Spleen (tissue), 11 donors: Measurements from ENCODE around the gene PARK7. TPM values are rescaled to one million over a fixed set of nuclear protein-coding genes. Genes with fewer than 3 reads are reported as not detected.

ENCODE experiments used
- DNase-seq: peaks from one replicate; pipeline ENCODE4 v3.0.0-alpha.2; 2020
- H3K27ac ChIP-seq, 8 donors: fragments of 200-600 bp; sonication (generic) in 7 of 8; 1 replicate in 4 of 8; 2 replicates in 4 of 8; pipeline versions ENCODE4 v1.5.0 to v1.8.0; 2016 to 2021; ENCODE audit warnings: inconsistent platforms in 4 of 8, mild to moderate bottlenecking in 4 of 8, moderate library complexity in 1 of 8
- H3K27me3 ChIP-seq, 7 donors: fragments of 200-600 bp; sonication (generic) in 6 of 7; replicated peaks in 1 of 7; 1 replicate in 4 of 7; 2 replicates in 3 of 7; pipeline versions ENCODE4 v1.5.0 to v1.8.0; 2016 to 2021; ENCODE audit warnings: inconsistent platforms in 3 of 7, mild to moderate bottlenecking in 1 of 7
- H3K36me3 ChIP-seq, 6 donors: fragments of 200-600 bp; sonication (generic) in 5 of 6; 1 replicate in 4 of 6; 2 replicates in 2 of 6; pipeline versions ENCODE4 v1.5.0 to v1.8.0; 2016 to 2021; ENCODE audit warnings: inconsistent platforms in 2 of 6
- H3K4me1 ChIP-seq, 6 donors: fragments of 200-600 bp; sonication (generic) in 5 of 6; 1 replicate in 3 of 6; 2 replicates in 3 of 6; pipeline versions ENCODE4 v1.5.0 to v1.8.0; 2016 to 2021; ENCODE audit warnings: inconsistent platforms in 3 of 6
- H3K4me3 ChIP-seq, 8 donors: fragments of 200-600 bp; sonication (generic) in 7 of 8; 1 replicate in 4 of 8; 2 replicates in 4 of 8; pipeline versions ENCODE4 v1.5.0 to v1.8.0; 2016 to 2021; ENCODE audit warnings: inconsistent platforms in 4 of 8, mild to moderate bottlenecking in 4 of 8, moderate library complexity in 2 of 8
- H3K9me3 ChIP-seq, 8 donors: fragments of 200-600 bp; sonication (generic) in 7 of 8; 1 replicate in 4 of 8; 2 replicates in 4 of 8; pipeline versions ENCODE4 v1.5.0 to v1.8.0; 2016 to 2021; ENCODE audit warnings: inconsistent platforms in 4 of 8
- POLR2A ChIP-seq, 3 donors: fragments of 450-650 bp; IDR thresholded peaks; one replicate each; pipeline ENCODE4 v1.5.1; 2017; ENCODE audit warnings: antibody characterized with exemption in 3 of 3, mild to moderate bottlenecking in 1 of 3
- POLR2AphosphoS5 ChIP-seq, 3 donors: sonication (generic); formaldehyde crosslinking; IDR thresholded peaks; one replicate each; pipeline ENCODE4 v1.5.1; 2017; ENCODE audit warnings: antibody characterized with exemption in 3 of 3
- WGBS, 5 donors: extraction: QIAGEN DNeasy Blood & Tissue Kit in 3 of 5; methylation state at CpG; one replicate each; pipeline versions ENCODE4 v1.1.5 to v1.1.7; 2013 to 2018; 5-methylcytosine and 5-hydroxymethylcytosine counted together
- intact Hi-C: fragments of 100-400 bp; cut with DNase I; formaldehyde crosslinking; loops from one replicate; pipeline ENCODE4 v1.15.0; 2023; ENCODE audit warnings: low total_unique reads
- polyA plus RNA-seq, 3 donors: library from polyadenylated mRNA; stranded (reverse); fragments of 200-250 nt; gene quantifications; one replicate each; pipeline ENCODE4 v1.2.1, GENCODE V29; 2013
- total RNA-seq, 7 donors: library from RNA; depleted of rRNA in 3 of 7; stranded (reverse); fragments of >200 nt in 3 of 7; fragmentation: NEBNext Ultra II Directional in 4 of 7; extraction: Animal tissue kit (Norgen Biotek cat#: 25700) in 4 of 7; gene quantifications; one replicate each; pipeline versions ENCODE4 v1.1.0 to v1.2.1, GENCODE V29; 2016 to 2021
- TF ChIP-seq, protein P1 (sequence below), 11 experiments: fragments of 200-600 bp in 7 of 11; fragments of 450-650 bp in 4 of 11; sonication (generic) in 4 of 11; IDR thresholded peaks in 8 of 11; conservative IDR thresholded peaks in 3 of 11; 1 replicate in 7 of 11; 2 replicates in 4 of 11; pipeline versions ENCODE4 v1.4.0 to v1.8.0; 2016 to 2021; ENCODE audit warnings: antibody characterized with exemption in 11 of 11, inconsistent platforms in 4 of 11, mild to moderate bottlenecking in 1 of 11
- donor health status: healthy with polysubstance abuse.
- donor health status: DM: no; HTN: no; CAD: no; lungs with moderate emphysema.
- donor health status: DM: no; HTN: no; CAD: no.
- donor health status: Bipolar disorder and iron deficiency.
- donor health status: healthy.
- donor health status: DM: no; HTN: no; CAD: no.
- donor health status: DM: yes; HTN: yes; CAD: no.

The PARK7 gene
- total and polyA plus RNA-seq, 10 donors, result 93.5 to 370 (median 174) TPM

DNA sequence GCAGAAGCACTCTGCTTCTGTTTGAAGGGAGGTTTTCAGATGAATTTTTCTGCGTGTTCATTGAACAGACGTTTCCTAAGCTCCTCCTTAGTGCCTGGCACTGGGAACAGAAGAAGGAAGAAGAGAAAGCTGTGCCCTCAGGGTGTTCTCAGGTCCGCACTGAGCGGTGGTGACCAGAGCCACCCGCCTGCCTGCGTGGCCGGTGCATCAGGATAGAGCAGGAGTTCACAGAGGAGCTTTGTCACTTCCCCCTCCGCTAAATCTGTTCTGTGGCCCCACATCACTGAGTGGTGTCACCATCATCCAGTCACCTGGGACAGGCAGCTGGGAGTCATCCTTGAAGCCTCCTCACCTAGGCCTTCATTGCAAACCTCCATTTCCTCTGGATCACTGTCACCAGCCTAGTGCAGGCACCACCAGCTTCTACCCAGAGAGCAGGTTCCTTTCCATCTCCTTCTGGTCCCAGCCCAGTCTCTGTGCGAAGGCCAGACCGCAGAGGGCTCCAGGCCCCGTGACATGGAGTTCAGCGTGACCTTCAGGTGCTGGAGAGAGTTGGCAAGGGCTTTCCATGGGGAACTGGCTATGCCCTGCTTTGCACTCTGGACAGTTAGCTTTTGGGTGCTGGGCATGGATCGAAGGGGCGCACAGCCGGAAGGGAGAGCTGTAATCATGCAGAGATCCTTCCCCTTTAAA, 21.7 kb downstream of the PARK7 start:
- intact Hi-C loops, result no loop called here
- Histone ChIP-seq H3K27ac (no peak overlapping the region), H3K4me1 (peaks cover 0 to 17% (median 8%) of the 10 kb centered on the region in 6 donors), H3K27me3 (no peaks in the 10 kb centered on the region), H3K9me3 (no peaks in the 10 kb centered on the region), H3K4me3 (no peak overlapping the region), H3K36me3 (peaks cover 0 to 92% (median 76%) of the 10 kb centered on the region in 6 donors)
- 95 to 96% (median 95%) methylated on average over 14 to 15 of the region's 15 CpGs for WGBS, 5 donors
- TF ChIP-seq, protein P1, sequence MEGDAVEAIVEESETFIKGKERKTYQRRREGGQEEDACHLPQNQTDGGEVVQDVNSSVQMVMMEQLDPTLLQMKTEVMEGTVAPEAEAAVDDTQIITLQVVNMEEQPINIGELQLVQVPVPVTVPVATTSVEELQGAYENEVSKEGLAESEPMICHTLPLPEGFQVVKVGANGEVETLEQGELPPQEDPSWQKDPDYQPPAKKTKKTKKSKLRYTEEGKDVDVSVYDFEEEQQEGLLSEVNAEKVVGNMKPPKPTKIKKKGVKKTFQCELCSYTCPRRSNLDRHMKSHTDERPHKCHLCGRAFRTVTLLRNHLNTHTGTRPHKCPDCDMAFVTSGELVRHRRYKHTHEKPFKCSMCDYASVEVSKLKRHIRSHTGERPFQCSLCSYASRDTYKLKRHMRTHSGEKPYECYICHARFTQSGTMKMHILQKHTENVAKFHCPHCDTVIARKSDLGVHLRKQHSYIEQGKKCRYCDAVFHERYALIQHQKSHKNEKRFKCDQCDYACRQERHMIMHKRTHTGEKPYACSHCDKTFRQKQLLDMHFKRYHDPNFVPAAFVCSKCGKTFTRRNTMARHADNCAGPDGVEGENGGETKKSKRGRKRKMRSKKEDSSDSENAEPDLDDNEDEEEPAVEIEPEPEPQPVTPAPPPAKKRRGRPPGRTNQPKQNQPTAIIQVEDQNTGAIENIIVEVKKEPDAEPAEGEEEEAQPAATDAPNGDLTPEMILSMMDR (IDR thresholded peaks at IDR 0.05 in 8 of 11, conservative IDR thresholded peaks at IDR 0.05 in 3 of 11), result no peak
- TF ChIP-seq POLR2A (IDR thresholded peaks at IDR 0.05), result no peak
- no peak for TF ChIP-seq POLR2AphosphoS5 (IDR thresholded peaks at IDR 0.05)
- no peak for DNase-seq

DNA sequence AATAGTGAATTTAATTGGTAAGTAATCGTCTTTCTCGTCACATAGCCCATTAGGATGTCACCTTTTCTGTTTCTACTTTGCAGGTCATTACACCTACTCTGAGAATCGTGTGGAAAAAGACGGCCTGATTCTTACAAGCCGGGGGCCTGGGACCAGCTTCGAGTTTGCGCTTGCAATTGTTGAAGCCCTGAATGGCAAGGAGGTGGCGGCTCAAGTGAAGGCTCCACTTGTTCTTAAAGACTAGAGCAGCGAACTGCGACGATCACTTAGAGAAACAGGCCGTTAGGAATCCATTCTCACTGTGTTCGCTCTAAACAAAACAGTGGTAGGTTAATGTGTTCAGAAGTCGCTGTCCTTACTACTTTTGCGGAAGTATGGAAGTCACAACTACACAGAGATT, 23.3 kb downstream of the PARK7 start:
- Histone ChIP-seq H3K4me3 (no peak overlapping the region), H3K4me1 (peaks cover 0 to 17% (median 8%) of the 10 kb centered on the region in 6 donors), H3K27me3 (no peaks in the 10 kb centered on the region), H3K9me3 (no peaks in the 10 kb centered on the region), H3K36me3 (peaks cover 0 to 87% (median 60%) of the 10 kb centered on the region in 6 donors), H3K27ac (no peak overlapping the region)
- intact Hi-C loops, result no loop called here
- 95 to 96% (median 96%) methylated on average over 15 of the region's 15 CpGs for WGBS, 5 donors
- DNase-seq, result no peak
- TF ChIP-seq, protein P1 (IDR thresholded peaks at IDR 0.05 in 8 of 11, conservative IDR thresholded peaks at IDR 0.05 in 3 of 11), result no peak
- TF ChIP-seq POLR2A (IDR thresholded peaks at IDR 0.05) (no peak), POLR2AphosphoS5 (IDR thresholded peaks at IDR 0.05) (no peak)

DNA sequence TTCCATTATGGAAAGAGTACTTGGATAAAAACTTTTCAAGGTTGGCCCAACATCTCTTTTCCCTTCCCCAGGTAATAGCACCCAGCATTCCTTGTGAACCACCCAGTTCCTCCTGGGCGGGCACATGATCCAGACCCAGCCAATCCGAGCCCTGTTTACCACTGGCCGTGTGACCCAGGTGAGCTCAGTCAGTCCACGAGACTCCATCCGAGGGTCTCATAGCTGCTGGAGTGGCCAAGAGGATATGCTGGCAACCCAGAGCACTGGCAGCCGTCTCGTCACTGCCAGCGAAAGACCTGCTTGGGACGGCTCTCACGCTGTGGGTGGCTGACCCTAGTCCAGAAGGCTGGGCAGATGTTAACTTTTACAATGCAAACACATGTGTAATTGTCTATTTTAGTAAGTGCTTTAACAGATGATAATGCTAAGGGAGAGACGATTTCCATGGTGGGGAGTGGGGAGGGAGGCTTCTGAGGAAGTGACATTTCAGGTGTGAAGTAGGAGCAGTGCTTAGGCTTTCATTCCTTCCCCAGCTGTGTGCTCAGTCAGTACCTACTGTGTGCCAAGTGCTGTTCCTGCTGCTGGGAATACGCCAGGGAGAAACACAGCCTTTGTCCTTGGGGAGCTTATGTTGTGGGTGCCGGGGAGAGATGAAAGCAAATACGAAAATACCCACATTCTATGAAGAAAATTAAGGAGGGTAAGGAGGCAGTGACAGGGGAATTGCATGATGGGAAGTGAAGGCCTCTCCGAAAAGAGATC, 24.5 kb downstream of the PARK7 start:
- DNase-seq, result no peak
- 89 to 94% (median 93%) methylated on average over 13 to 15 of the region's 15 CpGs for WGBS, 5 donors
- peak in 2 of 3 donors; percentile 27 to 59 for TF ChIP-seq POLR2AphosphoS5 (IDR thresholded peaks at IDR 0.05)
- TF ChIP-seq, protein P1 (IDR thresholded peaks at IDR 0.05 in 8 of 11, conservative IDR thresholded peaks at IDR 0.05 in 3 of 11), result no peak
- Histone ChIP-seq H3K27me3 (no peaks in the 10 kb centered on the region), H3K4me1 (peaks cover 0 to 17% (median 8%) of the 10 kb centered on the region in 6 donors), H3K36me3 (peaks cover 0 to 78% (median 49%) of the 10 kb centered on the region in 6 donors), H3K9me3 (no peaks in the 10 kb centered on the region), H3K27ac (no peak overlapping the region), H3K4me3 (no peak overlapping the region)
- intact Hi-C loops, result no loop called here

DNA sequence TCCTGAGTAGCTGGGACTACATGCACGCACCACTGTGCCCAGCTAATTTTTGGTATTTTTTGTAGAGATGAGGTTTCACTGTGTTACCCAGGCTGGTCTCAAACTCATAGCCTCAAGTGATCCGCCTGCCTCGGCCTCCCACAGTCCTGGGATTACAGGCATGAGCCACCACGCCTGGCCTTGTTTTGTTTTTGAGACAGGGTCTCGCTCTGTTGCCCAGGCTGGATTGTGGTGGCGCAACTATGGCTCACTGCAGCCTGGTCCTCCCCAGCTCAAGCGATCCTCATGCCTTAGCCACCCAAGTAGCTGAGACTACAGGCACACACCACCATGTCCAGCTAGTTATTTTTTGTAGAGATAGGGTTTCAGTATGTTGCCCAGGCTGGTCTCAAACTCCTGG, 26.0 kb downstream of the PARK7 start:
- Histone ChIP-seq H3K4me1 (peaks cover 0 to 10% (median 2%) of the 10 kb centered on the region in 6 donors), H3K27ac (no peak overlapping the region), H3K4me3 (no peak overlapping the region), H3K27me3 (no peaks in the 10 kb centered on the region), H3K36me3 (peaks cover 0 to 77% (median 44%) of the 10 kb centered on the region in 6 donors), H3K9me3 (no peaks in the 10 kb centered on the region)
- TF ChIP-seq, protein P1 (IDR thresholded peaks at IDR 0.05 in 8 of 11, conservative IDR thresholded peaks at IDR 0.05 in 3 of 11), result no peak
- no peak for TF ChIP-seq POLR2A (IDR thresholded peaks at IDR 0.05)
- no peak for TF ChIP-seq POLR2AphosphoS5 (IDR thresholded peaks at IDR 0.05)
- no peak for DNase-seq
- WGBS, 5 donors, result 91 to 98% (median 96%) methylated on average over 7 of the region's 7 CpGs
- intact Hi-C loops, result no loop called here
